ENCODE results near the gene ASXL2. TPM values are rescaled to one million over a fixed set of nuclear protein-coding genes. Genes with fewer than 3 reads are reported as not detected.

Gene ASXL2
- total and polyA plus RNA-seq, 2 of the 13 experiments (the other 11 are each of a cell fraction or from before 2014, with no cell fraction given): 12.1 to 19.2 TPM

DNA sequence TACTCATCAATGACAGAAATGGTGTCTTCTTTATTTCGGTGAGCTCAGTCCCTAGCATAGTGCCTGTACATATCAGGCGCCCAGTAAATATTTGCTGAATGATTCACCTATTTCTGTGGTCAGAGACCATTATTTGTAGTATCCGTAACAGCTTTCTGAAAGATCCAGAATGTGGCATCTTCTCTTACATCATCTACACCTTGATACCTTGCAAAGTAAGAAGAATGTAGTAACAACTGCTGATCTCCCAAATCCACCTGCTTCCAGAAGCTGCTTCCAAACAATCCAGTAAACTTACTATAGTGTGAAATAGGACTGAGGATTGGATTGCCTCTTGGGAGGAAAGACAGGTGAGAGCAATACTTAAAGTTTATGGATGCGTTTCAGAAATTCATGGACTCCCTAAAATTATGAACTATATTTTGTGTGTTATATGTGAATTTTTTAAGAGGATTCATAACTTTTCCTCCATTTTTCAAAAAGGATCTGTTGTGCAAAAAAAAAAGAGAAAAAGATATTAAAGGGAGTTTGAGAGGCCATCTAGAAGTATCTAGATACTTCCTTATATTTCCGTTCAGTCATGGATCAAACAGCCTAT lies 945 bp upstream of the ASXL2 start (continued):
- TF ChIP-seq, protein P1, sequence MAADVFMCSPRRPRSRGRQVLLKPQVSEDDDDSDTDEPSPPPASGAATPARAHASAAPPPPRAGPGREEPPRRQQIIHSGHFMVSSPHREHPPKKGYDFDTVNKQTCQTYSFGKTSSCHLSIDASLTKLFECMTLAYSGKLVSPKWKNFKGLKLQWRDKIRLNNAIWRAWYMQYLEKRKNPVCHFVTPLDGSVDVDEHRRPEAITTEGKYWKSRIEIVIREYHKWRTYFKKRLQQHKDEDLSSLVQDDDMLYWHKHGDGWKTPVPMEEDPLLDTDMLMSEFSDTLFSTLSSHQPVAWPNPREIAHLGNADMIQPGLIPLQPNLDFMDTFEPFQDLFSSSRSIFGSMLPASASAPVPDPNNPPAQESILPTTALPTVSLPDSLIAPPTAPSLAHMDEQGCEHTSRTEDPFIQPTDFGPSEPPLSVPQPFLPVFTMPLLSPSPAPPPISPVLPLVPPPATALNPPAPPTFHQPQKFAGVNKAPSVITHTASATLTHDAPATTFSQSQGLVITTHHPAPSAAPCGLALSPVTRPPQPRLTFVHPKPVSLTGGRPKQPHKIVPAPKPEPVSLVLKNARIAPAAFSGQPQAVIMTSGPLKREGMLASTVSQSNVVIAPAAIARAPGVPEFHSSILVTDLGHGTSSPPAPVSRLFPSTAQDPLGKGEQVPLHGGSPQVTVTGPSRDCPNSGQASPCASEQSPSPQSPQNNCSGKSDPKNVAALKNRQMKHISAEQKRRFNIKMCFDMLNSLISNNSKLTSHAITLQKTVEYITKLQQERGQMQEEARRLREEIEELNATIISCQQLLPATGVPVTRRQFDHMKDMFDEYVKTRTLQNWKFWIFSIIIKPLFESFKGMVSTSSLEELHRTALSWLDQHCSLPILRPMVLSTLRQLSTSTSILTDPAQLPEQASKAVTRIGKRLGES (CRISPR knock-in tag; IDR thresholded peaks at IDR 0.05; ENCODE audit: borderline replicate concordance): no peak
- TF ChIP-seq RFX1 (IDR thresholded peaks at IDR 0.05): no peak
- TF ChIP-seq YY1 (IDR thresholded peaks at IDR 0.05; ENCODE audit: insufficient read depth, insufficient replicate concordance, low read depth, low read length): no peak
- TF ChIP-seq ZNF605 (CRISPR knock-in tag; IDR thresholded peaks at IDR 0.05): no peak; the same call in 1 of the 2 replicates
- TF ChIP-seq ZNF720 (CRISPR knock-in tag; IDR thresholded peaks at IDR 0.05): no peak
- peak; percentile 77 for TF ChIP-seq NCOA2 (CRISPR knock-in tag; IDR thresholded peaks at IDR 0.05)
- TF ChIP-seq FOXJ3 (CRISPR knock-in tag; IDR thresholded peaks at IDR 0.05; ENCODE audit: borderline replicate concordance): no peak
- TF ChIP-seq ZEB1 (IDR thresholded peaks at IDR 0.05; ENCODE audit: insufficient replicate concordance, low read depth): peak; percentile 71
- TF ChIP-seq ZNF34 (CRISPR knock-in tag; IDR thresholded peaks at IDR 0.05; ENCODE audit: borderline replicate concordance): no peak
- 0 out of 2 replicates have a peak, but pooled peaks have one; percentile 3 for TF ChIP-seq KLF9 (CRISPR knock-in tag; IDR thresholded peaks at IDR 0.05; ENCODE audit: low read depth)
- peak; percentile 63 for TF ChIP-seq IRF2 (CRISPR knock-in tag; IDR thresholded peaks at IDR 0.05)
- peak; percentile 36; the same call in 1 of the 2 replicates for TF ChIP-seq ZGPAT (CRISPR knock-in tag; IDR thresholded peaks at IDR 0.05)
- TF ChIP-seq BCL6 (CRISPR knock-in tag; IDR thresholded peaks at IDR 0.05): peak; percentile 53; the same call in 1 of the 2 replicates
- TF ChIP-seq, protein P2, sequence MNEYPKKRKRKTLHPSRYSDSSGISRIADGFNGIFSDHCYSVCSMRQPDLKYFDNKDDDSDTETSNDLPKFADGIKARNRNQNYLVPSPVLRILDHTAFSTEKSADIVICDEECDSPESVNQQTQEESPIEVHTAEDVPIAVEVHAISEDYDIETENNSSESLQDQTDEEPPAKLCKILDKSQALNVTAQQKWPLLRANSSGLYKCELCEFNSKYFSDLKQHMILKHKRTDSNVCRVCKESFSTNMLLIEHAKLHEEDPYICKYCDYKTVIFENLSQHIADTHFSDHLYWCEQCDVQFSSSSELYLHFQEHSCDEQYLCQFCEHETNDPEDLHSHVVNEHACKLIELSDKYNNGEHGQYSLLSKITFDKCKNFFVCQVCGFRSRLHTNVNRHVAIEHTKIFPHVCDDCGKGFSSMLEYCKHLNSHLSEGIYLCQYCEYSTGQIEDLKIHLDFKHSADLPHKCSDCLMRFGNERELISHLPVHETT (CRISPR knock-in tag; conservative IDR thresholded peaks at IDR 0.05): 0 out of 2 replicates have a peak, but pooled peaks have one; percentile 1
- peak; percentile 42 for TF ChIP-seq PHF5A (CRISPR knock-in tag; IDR thresholded peaks at IDR 0.05; ENCODE audit: low read depth, unreplicated experiment)
- peak; percentile 70; the same call in 1 of the 2 replicates for TF ChIP-seq ZNF816 (CRISPR knock-in tag; IDR thresholded peaks at IDR 0.05; ENCODE audit: borderline replicate concordance)
- TF ChIP-seq, protein P3, sequence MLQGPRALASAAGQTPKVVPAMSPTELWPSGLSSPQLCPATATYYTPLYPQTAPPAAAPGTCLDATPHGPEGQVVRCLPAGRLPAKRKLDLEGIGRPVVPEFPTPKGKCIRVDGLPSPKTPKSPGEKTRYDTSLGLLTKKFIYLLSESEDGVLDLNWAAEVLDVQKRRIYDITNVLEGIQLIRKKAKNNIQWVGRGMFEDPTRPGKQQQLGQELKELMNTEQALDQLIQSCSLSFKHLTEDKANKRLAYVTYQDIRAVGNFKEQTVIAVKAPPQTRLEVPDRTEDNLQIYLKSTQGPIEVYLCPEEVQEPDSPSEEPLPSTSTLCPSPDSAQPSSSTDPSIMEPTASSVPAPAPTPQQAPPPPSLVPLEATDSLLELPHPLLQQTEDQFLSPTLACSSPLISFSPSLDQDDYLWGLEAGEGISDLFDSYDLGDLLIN (CRISPR knock-in tag; IDR thresholded peaks at IDR 0.05; ENCODE audit: borderline replicate concordance): no peak
- no peak for TF ChIP-seq ZNF710 (CRISPR knock-in tag; IDR thresholded peaks at IDR 0.05; ENCODE audit: borderline replicate concordance)
- TF ChIP-seq, protein P4, sequence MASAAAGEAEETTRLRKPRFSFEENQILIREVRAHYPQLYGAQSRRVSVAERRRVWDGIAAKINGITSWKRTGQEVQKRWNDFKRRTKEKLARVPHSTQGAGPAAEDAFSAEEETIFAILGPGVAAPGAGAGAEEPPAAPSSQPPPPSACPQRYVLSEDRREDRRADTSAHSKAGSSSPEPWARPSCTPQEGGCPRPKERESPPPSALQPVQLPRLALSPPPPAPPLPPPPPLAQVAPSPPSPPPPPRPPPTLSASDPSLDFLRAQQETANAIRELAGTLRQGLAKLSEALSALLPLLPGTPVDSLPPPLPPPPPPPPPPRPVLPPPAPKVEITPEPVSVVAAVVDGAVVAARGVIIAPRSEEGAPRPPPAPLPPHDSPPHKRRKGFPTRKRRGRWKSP (CRISPR knock-in tag; IDR thresholded peaks at IDR 0.05): peak; percentile 14; the same call in 1 of the 2 replicates
- TF ChIP-seq KDM6A (CRISPR knock-in tag; IDR thresholded peaks at IDR 0.05; ENCODE audit: low read depth): peak; percentile 44; the same call in 1 of the 2 replicates
